Astrocyte (in vitro differentiated cells and primary cell): ENCODE data around the gene RAPGEF2.

ENCODE experiments used
- CTCF ChIP-seq: IDR thresholded peaks from 2 replicates; pipeline ENCODE4 v1.5.1; 2011; ENCODE audit warnings: low read depth, mild to moderate bottlenecking, inconsistent platforms, low read length, moderate library complexity; ENCODE audit not compliant: insufficient read depth
- EZH2 ChIP-seq: IDR thresholded peaks from 2 replicates; pipeline ENCODE4 v1.6.1; 2012; ENCODE audit warnings: mild to moderate bottlenecking, low read length, inconsistent platforms; ENCODE audit not compliant: insufficient read depth

- no peak for TF ChIP-seq CTCF
- TF ChIP-seq EZH2, result no peak
Measured at GRCh38 chr4:159401791-159402380, 299.0 kb downstream of the RAPGEF2 start.
